Posterior vena cava (tissue), 2 donors: ENCODE measurements around the gene IL21. TPM values are rescaled to one million over a fixed set of nuclear protein-coding genes. Genes with fewer than 3 reads are reported as not detected.

Experiments used
- DNase-seq: peaks from one replicate; pipeline ENCODE4 v3.0.0-alpha.2; 2020; ENCODE audit warnings: low spot score
- intact Hi-C, 2 donors: fragments of 100-400 bp; cut with DNase I; formaldehyde crosslinking; loops; one replicate each; pipeline versions ENCODE4 v1.14.1 to v1.14.2; 2022 to 2023
- total RNA-seq, 2 donors: library from RNA; stranded (reverse); fragmentation: NEBNext Ultra II Directional; extraction: Animal tissue kit (Norgen Biotek cat#: 25700); gene quantifications; one replicate each; pipeline ENCODE4 v1.2.1, GENCODE V29; 2021
- donor health status: DM: yes; HTN: yes; CAD: no.
- donor health status: DM: yes; HTN: yes; CAD: no.

IL21 gene
- total RNA-seq, 2 donors from 2014 or later: not detected

GRCh38 chr4:122639181-122639580 is 18.3 kb upstream of the IL21 start:
- DNase-seq: no peak
- intact Hi-C loops: no loop called here

GRCh38 chr4:122636697-122637096 is 15.8 kb upstream of the IL21 start:
- intact Hi-C loops: loop anchor here in 1 of 2 donors (1.0 kb wide), 1 partner anchor 43 kb away; no protein-coding TSS in a partner anchor
- DNase-seq: no peak

- intact Hi-C loops: no loop called here
- no peak for DNase-seq
These were observed 14.3 kb upstream of the IL21 start for GRCh38 chr4:122635205-122635604.

GRCh38 chr4:122633211-122633610 is 12.3 kb upstream of the IL21 start:
- no peak for DNase-seq
- intact Hi-C loops: no loop called here

- intact Hi-C loops: no loop called here
These were observed 11.7 kb upstream of the IL21 start for GRCh38 chr4:122632396-122633143.

GRCh38 chr4:122625156-122625555 is 4.3 kb upstream of the IL21 start:
- intact Hi-C loops: no loop called here

More at GRCh38 chr4:122632396-122633143, 11.7 kb upstream of the IL21 start:
- no peak for DNase-seq

GRCh38 chr4:122624205-122624604 is 3.3 kb upstream of the IL21 start:
- intact Hi-C loops: no loop called here

More at GRCh38 chr4:122625156-122625555, 4.3 kb upstream of the IL21 start:
- DNase-seq: no peak

GRCh38 chr4:122623637-122624166 is 2.8 kb upstream of the IL21 start:
- DNase-seq: no peak
- intact Hi-C loops: no loop called here

More at GRCh38 chr4:122624205-122624604, 3.3 kb upstream of the IL21 start:
- DNase-seq: no peak

GRCh38 chr4:122622400-122622799 is 1.5 kb upstream of the IL21 start:
- no peak for DNase-seq
- intact Hi-C loops: no loop called here

- intact Hi-C loops: no loop called here
- DNase-seq: no peak
These were observed 1.3 kb downstream of the IL21 start for GRCh38 chr4:122619611-122620010.

GRCh38 chr4:122617597-122618593 is 3.0 kb downstream of the IL21 start:
- no peak for DNase-seq
- intact Hi-C loops: no loop called here

GRCh38 chr4:122616915-122617596 is 3.8 kb downstream of the IL21 start:
- no peak for DNase-seq
- intact Hi-C loops: no loop called here

GRCh38 chr4:122614621-122615020 is 6.2 kb downstream of the IL21 start:
- intact Hi-C loops: no loop called here
- no peak for DNase-seq

- intact Hi-C loops: no loop called here
- DNase-seq: no peak
These were observed 8.3 kb downstream of the IL21 start for GRCh38 chr4:122612540-122612939.

- no peak for DNase-seq
- intact Hi-C loops: loop anchor here (10.0 kb wide), 3 partner anchors 98 to 318 kb away; partner anchors contain the start of gene NUDT6 (in 1 of the 2)
These were observed 14.4 kb downstream of the IL21 start for GRCh38 chr4:122606364-122607043.

- intact Hi-C loops: loop anchor here (10.0 kb wide), 3 partner anchors 101 to 321 kb away; partner anchors contain the start of gene NUDT6 (in 1 of the 2)
- no peak for DNase-seq
These were observed 16.7 kb downstream of the IL21 start for GRCh38 chr4:122604146-122604545.

GRCh38 chr4:122603156-122603574 is 17.7 kb downstream of the IL21 start:
- DNase-seq: no peak
- intact Hi-C loops: loop anchor here (10.0 kb wide), 3 partner anchors 102 to 322 kb away; partner anchors contain the start of gene NUDT6 (in 1 of the 2)
